NCI-H1694 treated with DMSO at 0.1 percent for 48 hours (cell line): ENCODE data around the gene ZNF205.

Experiments
- DNase-seq: peaks from one replicate; lab custom pipeline; 2025; lab: John Stamatoyannopoulos, UW

ZNF205 gene

GRCh38 chr16:3101841-3102470, 10.4 kb upstream of the ZNF205 start:
- no peak for DNase-seq

GRCh38 chr16:3106205-3106928, 6.0 kb upstream of the ZNF205 start:
- peak; percentile 64 for DNase-seq

- no peak for DNase-seq
Observed at GRCh38 chr16:3112881-3113574, 642 bp downstream of the ZNF205 start.

DNA sequence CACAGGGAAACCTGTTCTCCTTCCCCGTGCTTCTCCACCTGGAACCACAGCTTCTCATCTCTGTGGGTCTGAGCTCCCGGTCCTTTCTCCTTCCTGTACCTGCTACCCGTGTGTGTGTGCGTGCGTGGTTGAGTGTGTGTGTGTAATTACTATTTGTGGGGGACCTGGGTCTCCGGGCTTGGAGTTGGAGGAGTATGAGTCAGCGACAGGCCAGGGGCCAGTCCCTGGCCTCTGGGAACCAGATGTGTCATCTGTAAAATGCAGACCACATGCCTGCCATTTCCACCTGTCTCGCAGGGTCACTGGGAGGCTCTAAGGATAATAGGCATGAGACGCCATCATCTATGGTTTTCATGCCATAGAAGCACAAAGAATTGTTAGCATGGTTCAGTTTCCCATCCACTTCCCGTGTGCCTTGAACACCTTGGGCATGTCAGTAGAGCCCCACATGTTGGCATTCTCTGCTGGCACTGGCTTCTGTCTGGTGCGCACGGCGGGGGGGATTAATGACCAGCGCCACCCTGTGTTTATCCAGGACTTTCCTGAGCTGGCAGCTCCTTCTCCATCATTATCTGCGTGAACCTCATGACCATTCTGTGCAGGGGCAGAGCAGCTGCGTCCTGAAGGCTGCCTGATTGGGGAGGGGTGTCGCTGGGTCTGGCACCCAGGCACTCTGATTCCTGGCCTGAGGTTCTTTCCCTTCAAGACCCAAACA, 1.5 kb downstream of the ZNF205 start:
- no peak for DNase-seq

DNA sequence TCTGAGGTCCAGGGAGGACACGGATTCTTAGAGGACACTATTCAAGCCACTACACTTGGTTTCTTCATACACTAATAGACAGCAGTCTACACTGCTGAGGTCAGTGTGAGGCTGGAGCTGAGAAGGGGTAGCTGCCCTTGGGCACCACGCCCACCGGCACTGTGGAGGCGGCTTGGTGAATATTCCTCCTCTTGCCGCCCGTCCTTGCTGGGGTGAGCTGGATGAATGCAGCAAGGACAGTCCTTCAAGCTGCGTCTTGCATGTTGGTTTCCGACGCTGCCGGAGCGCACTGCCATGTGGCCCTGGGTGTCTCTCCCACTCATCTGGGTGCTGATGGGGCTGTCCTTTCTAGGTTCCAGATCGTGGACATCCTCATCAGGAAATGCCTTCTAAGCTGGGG, 2.6 kb downstream of the ZNF205 start:
- no peak for DNase-seq

- no peak for DNase-seq
Observed at GRCh38 chr16:3115561-3115960, 3.2 kb downstream of the ZNF205 start.

DNA sequence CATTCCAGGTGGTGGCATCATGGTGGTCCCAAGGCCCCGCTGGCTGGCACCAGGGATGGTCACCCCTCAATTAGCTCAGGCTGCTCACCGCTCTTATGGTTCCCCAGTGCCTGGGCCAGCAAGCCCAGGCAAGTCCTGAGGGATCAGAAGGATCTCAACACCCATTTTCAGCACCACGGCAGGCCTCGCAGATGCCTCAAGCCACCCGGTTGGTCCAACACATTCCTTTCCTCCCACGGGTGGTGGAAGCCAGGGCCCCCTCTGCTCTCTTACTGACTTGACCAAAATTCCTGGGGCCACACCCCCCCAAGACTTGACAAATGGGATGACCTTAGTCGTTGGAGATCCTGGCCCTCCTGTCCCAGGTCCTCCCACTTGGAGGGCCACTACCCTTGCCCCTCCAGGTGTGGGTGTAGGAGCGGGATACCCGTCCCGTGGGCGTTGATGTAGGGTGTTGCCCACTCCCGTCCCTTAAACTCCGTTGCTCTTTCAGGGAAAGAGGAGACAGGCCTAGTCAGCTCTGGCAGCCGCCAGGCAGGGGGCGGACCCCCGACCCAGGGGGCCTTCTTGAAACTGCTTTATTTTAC, 5.9 kb downstream of the ZNF205 start:
- DNase-seq, result no peak

DNA sequence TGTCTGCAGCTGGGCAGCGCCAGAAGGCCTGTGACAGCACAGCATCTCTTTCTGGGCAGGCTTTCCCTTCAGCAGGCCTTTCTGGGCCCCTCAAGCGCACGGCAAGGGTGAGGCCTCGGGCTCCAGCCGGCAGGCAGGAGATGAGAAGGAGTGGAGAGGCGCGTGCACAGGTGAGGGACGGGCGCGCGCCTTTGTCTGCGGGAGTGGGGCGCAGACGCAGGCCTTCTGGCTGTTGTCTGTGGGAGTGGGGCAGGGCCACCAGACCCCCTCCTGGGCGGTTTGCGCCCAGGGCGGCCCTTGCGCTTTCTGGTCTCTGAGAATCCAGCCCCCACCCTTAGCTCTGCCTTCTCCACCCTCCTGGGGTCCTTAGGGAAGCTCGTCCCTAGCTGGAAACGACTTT, 6.5 kb downstream of the ZNF205 start:
- DNase-seq, result no peak

DNA sequence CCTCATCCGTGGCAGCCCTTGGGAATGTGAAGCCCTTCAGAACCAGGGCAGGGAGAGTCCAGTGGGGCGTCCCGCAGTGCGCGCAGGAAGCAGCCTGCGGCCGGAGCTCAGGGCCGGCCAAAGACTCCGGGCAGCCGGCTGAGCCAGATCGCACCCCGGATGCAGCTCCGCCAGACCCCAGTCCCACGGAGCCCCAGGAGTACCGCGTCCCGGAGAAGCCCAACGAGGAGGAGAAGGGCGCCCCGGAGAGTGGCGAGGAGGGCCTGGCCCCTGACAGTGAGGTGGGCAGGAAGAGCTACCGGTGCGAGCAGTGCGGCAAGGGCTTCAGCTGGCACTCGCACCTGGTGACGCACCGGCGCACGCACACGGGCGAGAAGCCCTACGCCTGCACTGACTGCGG, 6.9 kb downstream of the ZNF205 start:
- no peak for DNase-seq

DNA sequence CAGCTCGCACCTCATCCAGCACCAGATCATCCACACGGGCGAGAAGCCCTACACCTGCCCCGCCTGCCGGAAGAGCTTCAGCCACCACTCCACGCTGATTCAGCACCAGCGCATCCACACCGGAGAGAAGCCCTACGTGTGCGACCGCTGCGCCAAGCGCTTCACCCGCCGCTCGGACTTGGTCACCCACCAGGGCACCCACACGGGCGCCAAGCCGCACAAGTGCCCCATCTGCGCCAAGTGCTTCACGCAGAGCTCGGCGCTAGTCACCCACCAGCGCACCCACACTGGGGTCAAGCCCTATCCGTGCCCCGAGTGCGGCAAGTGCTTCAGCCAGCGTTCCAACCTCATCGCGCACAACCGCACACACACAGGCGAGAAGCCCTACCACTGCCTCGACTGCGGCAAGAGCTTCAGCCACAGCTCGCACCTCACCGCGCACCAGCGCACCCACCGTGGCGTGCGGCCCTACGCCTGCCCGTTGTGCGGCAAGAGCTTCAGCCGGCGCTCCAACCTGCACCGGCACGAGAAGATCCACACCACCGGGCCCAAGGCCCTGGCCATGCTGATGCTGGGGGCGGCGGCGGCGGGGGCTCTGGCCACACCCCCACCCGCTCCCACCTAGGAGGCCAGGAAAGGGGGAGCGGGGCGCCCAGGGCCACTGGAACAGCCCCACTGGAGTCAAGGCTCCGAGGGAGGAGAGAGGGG, 7.5 kb downstream of the ZNF205 start:
- DNase-seq, result no peak

DNA sequence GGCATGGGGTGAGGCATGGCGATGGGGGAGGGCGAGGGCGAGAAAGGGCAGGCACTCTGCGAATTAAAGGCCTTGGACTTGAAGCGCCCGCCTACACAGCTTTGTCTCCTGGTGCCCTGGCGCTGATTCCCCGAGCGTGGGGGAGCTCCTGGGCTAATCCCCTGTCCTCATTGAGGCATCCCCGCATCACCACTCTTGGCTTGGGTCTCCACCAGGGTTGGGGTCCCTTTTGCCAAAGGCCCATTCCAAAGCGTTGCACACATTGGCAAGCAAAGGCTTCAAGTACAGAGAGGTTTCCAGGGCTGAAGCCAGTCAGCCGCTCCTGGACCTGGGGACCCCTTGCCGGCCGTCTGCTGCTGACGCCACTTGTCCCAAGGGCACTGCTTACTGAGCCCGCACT, 8.0 kb downstream of the ZNF205 start:
- no peak for DNase-seq

DNA sequence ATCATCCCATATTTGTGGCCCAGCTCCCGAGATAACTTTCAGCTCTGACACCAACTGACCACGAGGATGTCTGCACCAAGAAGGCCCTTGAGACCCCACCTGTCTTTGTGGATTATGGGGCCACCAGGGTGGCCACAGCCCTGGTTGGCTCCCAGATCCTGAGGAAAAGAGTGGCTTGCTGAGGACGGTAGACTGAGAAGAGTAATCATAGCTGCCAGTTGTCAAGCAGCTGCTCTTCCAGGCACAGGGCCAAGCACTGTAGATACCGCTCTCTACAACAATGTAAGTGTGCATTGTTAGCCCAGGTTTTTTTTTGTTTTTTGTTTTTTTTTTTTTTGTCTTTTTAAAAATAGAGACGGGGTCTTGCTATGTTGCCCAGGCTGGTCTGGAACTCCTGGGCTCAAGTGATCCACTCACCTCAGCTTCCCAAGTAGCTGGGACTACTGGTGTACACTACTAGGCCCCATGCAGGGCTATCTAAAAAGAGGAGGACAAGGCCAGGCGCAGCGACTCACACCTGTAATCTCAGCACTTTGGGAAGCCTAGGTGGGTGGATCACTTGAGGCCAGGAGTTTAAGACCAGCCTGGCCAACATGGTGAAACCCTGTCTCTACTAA, 9.6 kb downstream of the ZNF205 start:
- peak; percentile 39 for DNase-seq

DNA sequence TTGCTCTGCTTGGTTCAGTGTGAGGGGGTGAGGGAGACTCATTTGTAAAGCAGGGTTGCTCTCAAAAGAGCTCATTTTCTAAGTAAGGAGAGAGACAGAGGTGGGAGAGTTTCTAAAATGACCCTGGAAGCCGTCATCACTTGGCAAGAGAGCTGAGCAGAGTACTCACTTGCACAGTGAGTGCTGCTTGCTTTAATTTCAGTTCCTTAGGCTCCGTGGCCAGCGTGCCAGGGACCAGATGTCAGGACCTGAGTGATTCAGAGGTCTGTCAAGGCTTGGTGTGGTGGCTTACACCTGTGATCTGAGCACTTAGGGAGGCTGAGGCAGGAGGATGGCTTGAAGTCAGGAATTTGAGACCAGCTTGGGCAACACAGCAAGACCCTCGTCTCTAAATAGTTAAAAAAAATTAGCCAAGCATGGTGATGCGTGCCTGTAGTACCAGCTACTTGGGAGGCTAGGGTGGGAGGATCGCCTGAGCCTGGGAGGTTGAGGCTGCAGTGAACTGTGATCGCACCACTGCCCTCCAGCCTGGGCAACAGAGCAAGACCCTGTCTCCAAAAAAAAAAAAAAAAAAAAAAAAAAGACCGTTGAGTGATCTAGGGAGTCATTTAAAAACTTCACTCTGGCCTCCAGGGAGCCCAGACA, 10.7 kb downstream of the ZNF205 start:
- DNase-seq, result no peak

DNA sequence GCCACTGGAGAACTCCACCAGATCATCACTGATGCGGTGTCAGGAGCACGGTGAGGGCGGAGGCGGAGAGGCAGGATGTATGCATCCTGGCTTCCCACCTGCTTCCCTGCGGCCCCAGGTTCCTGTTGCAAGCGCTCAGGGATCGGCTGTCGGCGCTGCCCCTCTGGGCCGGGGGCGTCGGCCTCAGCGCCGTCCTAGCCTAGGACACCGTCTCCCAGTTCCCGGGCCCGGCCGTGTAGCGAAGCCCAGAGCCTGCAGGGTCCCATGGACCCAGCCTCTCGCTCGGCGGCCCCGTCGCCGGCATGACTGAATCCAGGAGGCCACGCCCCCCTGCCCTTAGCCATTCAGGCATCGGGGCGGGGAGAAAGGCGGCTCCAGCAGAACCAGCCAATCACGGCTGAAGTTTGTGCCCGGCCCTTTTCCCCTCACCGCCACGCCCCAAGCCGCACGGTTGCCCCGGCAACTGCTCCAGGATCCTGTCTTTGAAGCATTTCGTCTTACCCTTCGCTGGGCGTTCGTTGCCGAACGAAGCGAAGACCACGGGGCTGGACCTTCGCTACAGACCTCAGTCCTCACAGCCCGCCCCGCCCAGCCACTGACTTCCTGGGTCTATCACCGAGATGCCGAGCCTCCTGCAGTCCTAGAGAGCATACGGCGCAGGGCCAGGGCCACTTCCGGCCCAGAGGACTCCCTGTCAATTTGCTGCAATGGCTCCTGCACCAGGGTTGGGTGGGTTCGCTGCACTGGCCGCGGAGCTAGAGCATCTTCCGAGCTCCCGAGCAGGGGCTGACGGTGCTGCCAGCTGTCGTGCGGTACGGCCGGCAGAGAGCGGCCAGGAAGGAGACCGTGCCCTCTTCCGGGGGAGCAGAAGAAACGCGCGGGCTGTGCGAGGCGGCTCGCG, 11.8 kb downstream of the ZNF205 start:
- DNase-seq, result peak; percentile 85

DNA sequence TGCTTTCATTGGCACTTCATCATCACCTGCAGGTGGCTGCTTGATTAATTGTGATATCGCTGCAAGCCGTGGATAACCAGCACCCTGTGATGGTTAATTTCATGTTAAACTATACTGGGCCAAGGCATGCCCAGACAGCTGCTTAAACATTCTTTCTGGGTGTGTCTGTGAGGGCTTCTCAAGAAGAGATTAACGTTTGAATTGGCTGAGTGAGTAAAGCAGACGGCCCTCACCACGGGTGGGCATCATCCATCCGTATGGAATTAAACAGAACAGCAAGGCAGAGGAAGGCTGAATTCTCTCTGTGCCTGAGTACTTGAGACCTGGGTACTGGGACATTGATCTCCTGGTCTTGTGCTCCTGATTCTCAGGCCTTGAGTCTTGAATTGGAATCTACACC, 15.4 kb downstream of the ZNF205 start:
- peak; percentile 4 for DNase-seq

GRCh38 chr16:3129137-3130131, 17.0 kb downstream of the ZNF205 start:
- DNase-seq, result peak; percentile 73

- DNase-seq, result no peak
Observed at GRCh38 chr16:3131755-3132377, 19.5 kb downstream of the ZNF205 start.

DNA sequence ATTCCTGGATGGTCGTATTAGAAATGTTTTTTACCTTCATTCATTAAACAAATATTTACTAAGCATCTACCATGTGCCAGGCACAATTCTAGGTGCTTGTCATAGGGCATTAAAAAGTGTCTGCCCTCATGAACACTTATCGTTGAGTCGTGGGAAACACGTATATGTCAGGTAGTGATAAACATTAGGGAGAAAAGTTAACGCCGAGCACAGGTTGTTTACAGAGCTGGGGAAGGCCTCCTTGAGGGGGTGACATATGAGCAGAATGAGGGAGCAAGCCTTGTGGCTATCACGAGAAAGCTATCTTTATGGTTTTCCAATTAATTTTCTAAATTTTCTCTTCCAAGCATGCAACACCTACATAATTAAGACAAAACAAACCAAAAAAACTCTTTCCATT, 21.5 kb downstream of the ZNF205 start:
- DNase-seq, result no peak
